Lower leg skin (tissue), 3 donors: Measurements from ENCODE around the gene SPG21.

Experiments
- CTCF ChIP-seq, 3 donors: fragments of 450-650 bp; IDR thresholded peaks; one replicate each; pipeline ENCODE4 v1.5.1; 2016; ENCODE audit warnings: antibody characterized with exemption in 3 of 3, mild to moderate bottlenecking in 3 of 3, moderate library complexity in 2 of 3
- POLR2A ChIP-seq, 2 donors: fragments of 450-650 bp; IDR thresholded peaks; one replicate each; pipeline ENCODE4 v1.6.1; 2016 to 2017; ENCODE audit warnings: antibody characterized with exemption in 2 of 2, mild to moderate bottlenecking in 1 of 2, moderate library complexity in 1 of 2

GRCh38 chr15:64969401-64969800, 20.3 kb downstream of the SPG21 start:
- TF ChIP-seq CTCF (IDR thresholded peaks at IDR 0.05) (no peak), POLR2A (IDR thresholded peaks at IDR 0.05) (no peak)
